ENCODE results near the gene MEIS1.

DNA sequence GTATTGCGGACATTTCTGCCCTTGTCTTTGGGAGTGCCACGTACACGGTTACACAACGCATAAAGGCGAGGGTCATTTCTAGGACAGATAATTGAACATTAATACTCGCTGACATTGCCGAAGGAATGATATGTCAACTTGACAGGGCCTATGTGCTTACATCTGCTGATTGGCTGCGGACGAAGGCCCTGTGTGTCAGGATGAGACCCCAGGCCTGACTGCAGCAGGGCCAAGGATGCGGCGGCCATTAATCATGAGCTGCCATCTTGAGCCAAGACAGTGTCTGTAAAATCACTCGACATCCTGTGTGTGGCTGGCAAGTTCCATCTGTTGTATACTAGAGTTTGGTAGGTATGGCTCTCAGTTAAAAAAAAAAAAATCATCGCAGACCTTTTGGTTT lies 96.6 kb downstream of the MEIS1 start:
- no peak for TF ChIP-seq POLR2AphosphoS5 (IDR thresholded peaks at IDR 0.05)
- TF ChIP-seq, protein P1, sequence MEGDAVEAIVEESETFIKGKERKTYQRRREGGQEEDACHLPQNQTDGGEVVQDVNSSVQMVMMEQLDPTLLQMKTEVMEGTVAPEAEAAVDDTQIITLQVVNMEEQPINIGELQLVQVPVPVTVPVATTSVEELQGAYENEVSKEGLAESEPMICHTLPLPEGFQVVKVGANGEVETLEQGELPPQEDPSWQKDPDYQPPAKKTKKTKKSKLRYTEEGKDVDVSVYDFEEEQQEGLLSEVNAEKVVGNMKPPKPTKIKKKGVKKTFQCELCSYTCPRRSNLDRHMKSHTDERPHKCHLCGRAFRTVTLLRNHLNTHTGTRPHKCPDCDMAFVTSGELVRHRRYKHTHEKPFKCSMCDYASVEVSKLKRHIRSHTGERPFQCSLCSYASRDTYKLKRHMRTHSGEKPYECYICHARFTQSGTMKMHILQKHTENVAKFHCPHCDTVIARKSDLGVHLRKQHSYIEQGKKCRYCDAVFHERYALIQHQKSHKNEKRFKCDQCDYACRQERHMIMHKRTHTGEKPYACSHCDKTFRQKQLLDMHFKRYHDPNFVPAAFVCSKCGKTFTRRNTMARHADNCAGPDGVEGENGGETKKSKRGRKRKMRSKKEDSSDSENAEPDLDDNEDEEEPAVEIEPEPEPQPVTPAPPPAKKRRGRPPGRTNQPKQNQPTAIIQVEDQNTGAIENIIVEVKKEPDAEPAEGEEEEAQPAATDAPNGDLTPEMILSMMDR (IDR thresholded peaks at IDR 0.05) = no peak

Measured in stomach (tissue), 4 donors.